HEK293T (cell line): Measurements from ENCODE around the gene ARHGEF7.

Source experiments
- BHLHE40 ChIP-seq: fragments of 450-650 bp; IDR thresholded peaks from 2 replicates; pipeline ENCODE4 v1.6.1; 2016; ENCODE audit warnings: mild to moderate bottlenecking, moderate library complexity, borderline replicate concordance
- FOXA1 ChIP-seq: fragments of 450-650 bp; IDR thresholded peaks from 2 replicates; pipeline ENCODE4 v1.6.1; 2016; ENCODE audit warnings: mild to moderate bottlenecking
- SP1 ChIP-seq: fragments of 450-650 bp; IDR thresholded peaks from 2 replicates; pipeline ENCODE4 v1.6.1; 2017

- no peak for TF ChIP-seq SP1
- TF ChIP-seq FOXA1, result no peak
- TF ChIP-seq BHLHE40, result no peak
These were observed 202.0 kb downstream of the ARHGEF7 start for GRCh38 chr13:111317042-111317550.
